Thoracic aorta (tissue), 2 donors: ENCODE data around the gene ERC1. TPM values are rescaled to one million over a fixed set of nuclear protein-coding genes. Genes with fewer than 3 reads are reported as not detected.

Experiments used
- ATAC-seq: fragments of 150-250 bp; one replicate; pipeline ENCODE4 v1.8.0; 2017; ENCODE audit warnings: low read depth; ENCODE audit not compliant: insufficient number of reproducible peaks, low FRiP score
- DNase-seq: peaks from one replicate; pipeline ENCODE4 v3.0.0-alpha.2; 2020; ENCODE audit warnings: low spot score
- H3K27ac ChIP-seq, 2 donors: fragments of 200-600 bp; sonication (generic); 1 replicate in 1 of 2; 2 replicates in 1 of 2; pipeline ENCODE4 v1.5.1; 2016; ENCODE audit warnings: mild to moderate bottlenecking in 2 of 2, moderate library complexity in 2 of 2
- H3K27me3 ChIP-seq: fragments of 200-600 bp; sonication (generic); replicated peaks from 2 replicates; pipeline ENCODE4 v1.6.0; 2016; ENCODE audit warnings: mild to moderate bottlenecking; ENCODE audit not compliant: insufficient read depth
- H3K36me3 ChIP-seq: fragments of 200-600 bp; sonication (generic); one replicate; pipeline ENCODE4 v1.5.1; 2016
- H3K4me1 ChIP-seq, 2 donors: fragments of 200-600 bp; sonication (generic); 1 replicate in 1 of 2; 2 replicates in 1 of 2; pipeline versions ENCODE4 v1.5.1 to v1.6.0; 2016; ENCODE audit warnings: low read depth in 2 of 2, mild to moderate bottlenecking in 1 of 2; ENCODE audit not compliant: control insufficient read depth in 1 of 2
- H3K4me3 ChIP-seq: fragments of 200-600 bp; sonication (generic); 2 replicates; pipeline ENCODE4 v1.5.1; 2016; ENCODE audit warnings: mild to moderate bottlenecking
- H3K9me3 ChIP-seq: fragments of 200-600 bp; sonication (generic); 2 replicates; pipeline ENCODE4 v1.5.1; 2016
- CTCF ChIP-seq: fragments of 200-600 bp; sonication (generic); IDR thresholded peaks from one replicate; pipeline ENCODE4 v1.5.1; 2019; ENCODE audit warnings: antibody characterized with exemption
- total RNA-seq, 2 donors: library from RNA; depleted of rRNA; stranded (reverse); fragments of >200 nt; gene quantifications; one replicate each; pipeline versions ENCODE4 v1.1.0 to v1.2.3, GENCODE V29; 2016

Gene ERC1
- total RNA-seq, 2 donors from 2014 or later, result 45.8 to 80.0 TPM

GRCh38 chr12:1273051-1273450 is 282.0 kb downstream of the ERC1 start:
- DNase-seq (no peak), ATAC-seq (no peak)
- no peak overlapping the region for H3K4me3 ChIP-seq
- no peaks in the 10 kb centered on the region for H3K36me3 ChIP-seq
- H3K4me1 ChIP-seq, result no peaks in the 10 kb centered on the region
- H3K27ac ChIP-seq, result no peak overlapping the region
- no peak for TF ChIP-seq CTCF
- no peaks in the 10 kb centered on the region for H3K27me3 ChIP-seq
- no peaks in the 10 kb centered on the region for H3K9me3 ChIP-seq

DNA sequence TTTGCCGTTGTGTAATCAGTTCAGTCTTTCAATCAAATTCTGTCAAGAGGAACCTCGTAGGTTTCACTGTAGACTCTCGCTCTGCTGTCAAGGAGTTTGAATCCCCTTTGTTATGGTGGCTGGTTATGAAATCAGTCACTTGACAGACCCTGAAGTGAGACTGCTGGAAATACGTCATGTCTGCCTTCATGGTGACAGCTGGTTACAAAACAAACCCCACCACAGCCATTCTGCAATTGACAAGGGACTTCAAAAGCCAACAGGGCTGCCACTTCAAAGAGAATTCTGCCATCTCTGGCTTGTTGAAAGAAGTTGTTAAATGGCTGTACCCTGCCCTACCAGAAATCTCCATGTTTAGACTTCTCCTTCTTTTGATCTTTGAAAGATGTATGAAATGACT is 286.9 kb downstream of the ERC1 start:
- no peak overlapping the region for H3K4me3 ChIP-seq
- H3K36me3 ChIP-seq, result no peaks in the 10 kb centered on the region
- H3K9me3 ChIP-seq, result no peaks in the 10 kb centered on the region
- no peaks in the 10 kb centered on the region for H3K27me3 ChIP-seq
- H3K4me1 ChIP-seq, result peaks cover 3 to 14% of the 10 kb centered on the region in 2 donors
- ATAC-seq (no peak), DNase-seq (no peak)
- H3K27ac ChIP-seq, result no peak overlapping the region
- TF ChIP-seq CTCF, result no peak

GRCh38 chr12:1279050-1279449 is 288.0 kb downstream of the ERC1 start:
- Histone ChIP-seq H3K36me3 (no peaks in the 10 kb centered on the region), H3K4me1 (peaks cover 9 to 18% of the 10 kb centered on the region in 2 donors), H3K27me3 (no peaks in the 10 kb centered on the region), H3K4me3 (no peak overlapping the region), H3K9me3 (no peaks in the 10 kb centered on the region), H3K27ac (no peak overlapping the region)
- DNase-seq (no peak), ATAC-seq (no peak)
- TF ChIP-seq CTCF, result no peak

DNA sequence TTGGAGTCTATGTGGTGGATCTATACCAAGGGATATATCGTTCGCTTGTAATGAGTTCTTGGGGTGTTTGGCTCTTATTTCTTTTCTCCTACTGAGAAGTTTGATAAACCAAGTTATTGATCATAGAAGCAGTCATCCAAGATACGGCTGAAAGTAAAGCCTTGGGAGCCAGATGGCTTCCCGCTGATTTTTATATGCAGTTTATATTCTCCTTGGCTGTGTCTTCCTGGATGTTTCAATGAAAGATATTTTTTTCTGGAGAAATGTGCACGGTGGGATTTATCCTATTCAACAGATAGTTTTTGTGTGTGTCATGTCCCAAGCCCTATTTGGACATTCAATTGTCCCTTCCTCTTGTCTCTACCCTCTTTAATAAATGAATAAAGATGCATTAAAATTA is 289.0 kb downstream of the ERC1 start:
- Histone ChIP-seq H3K36me3 (no peaks in the 10 kb centered on the region), H3K4me3 (no peak overlapping the region), H3K9me3 (no peaks in the 10 kb centered on the region), H3K27ac (no peak overlapping the region), H3K27me3 (no peaks in the 10 kb centered on the region), H3K4me1 (peaks cover 9 to 18% of the 10 kb centered on the region in 2 donors)
- no peak for TF ChIP-seq CTCF
- no peak for ATAC-seq
- DNase-seq, result no peak

- H3K4me1 ChIP-seq, result peaks cover 9 to 18% of the 10 kb centered on the region in 2 donors
- ATAC-seq, result no peak
- H3K36me3 ChIP-seq, result no peaks in the 10 kb centered on the region
- H3K27me3 ChIP-seq, result no peaks in the 10 kb centered on the region
- no peak overlapping the region for H3K27ac ChIP-seq
- H3K9me3 ChIP-seq, result no peaks in the 10 kb centered on the region
- no peak overlapping the region for H3K4me3 ChIP-seq
- no peak for DNase-seq
- no peak for TF ChIP-seq CTCF
Observed at GRCh38 chr12:1281683-1282366, 290.8 kb downstream of the ERC1 start.
